ENCODE results near the gene CPLANE2.

CPLANE2 gene

GRCh38 chr1:16205334-16205671 is 31.7 kb downstream of the CPLANE2 start:
- Histone ChIP-seq H3K4me3 (ENCODE audit: low read depth, low read length) (no peak overlapping the region), H3K27ac (no peak overlapping the region)

GRCh38 chr1:16204634-16205333 is 32.2 kb downstream of the CPLANE2 start:
- Histone ChIP-seq H3K4me3 (ENCODE audit: low read depth, low read length) (no peak overlapping the region), H3K27ac (no peak overlapping the region), H3K36me3 (ENCODE audit: control insufficient read depth, insufficient read depth, low read length) (no peaks in the 10 kb centered on the region), H3K9ac (no peak overlapping the region), H3K27me3 (ENCODE audit: control insufficient read depth, insufficient read depth, low read length) (no peaks in the 10 kb centered on the region), H3K79me2 (no peaks in the 10 kb centered on the region), H3K4me2 (ENCODE audit: low read length) (no peak overlapping the region), H2AFZ (no peak overlapping the region), H3K9me3 (ENCODE audit: control insufficient read depth, low read length) (no peaks in the 10 kb centered on the region), H3K4me1 (no peaks in the 10 kb centered on the region)
- peak; percentile 19 for TF ChIP-seq CTCF (IDR thresholded peaks at IDR 0.05)

More at GRCh38 chr1:16205334-16205671, 31.7 kb downstream of the CPLANE2 start:
- no peak overlapping the region for H2AFZ ChIP-seq
- TF ChIP-seq CTCF (IDR thresholded peaks at IDR 0.05): no peak
- no peaks in the 10 kb centered on the region for H3K27me3 ChIP-seq (ENCODE audit: control insufficient read depth, insufficient read depth, low read length)
- no peak overlapping the region for H3K4me2 ChIP-seq (ENCODE audit: low read length)
- H3K79me2 ChIP-seq: no peaks in the 10 kb centered on the region
- no peaks in the 10 kb centered on the region for H3K4me1 ChIP-seq
- no peak overlapping the region for H3K9ac ChIP-seq
- no peaks in the 10 kb centered on the region for H3K36me3 ChIP-seq (ENCODE audit: control insufficient read depth, insufficient read depth, low read length)
- H3K9me3 ChIP-seq (ENCODE audit: control insufficient read depth, low read length): no peaks in the 10 kb centered on the region

- no peaks in the 10 kb centered on the region for H3K36me3 ChIP-seq (ENCODE audit: control insufficient read depth, insufficient read depth, low read length)
- no peak for TF ChIP-seq CTCF (IDR thresholded peaks at IDR 0.05)
These were observed 32.8 kb downstream of the CPLANE2 start for GRCh38 chr1:16204216-16204615.

DNA sequence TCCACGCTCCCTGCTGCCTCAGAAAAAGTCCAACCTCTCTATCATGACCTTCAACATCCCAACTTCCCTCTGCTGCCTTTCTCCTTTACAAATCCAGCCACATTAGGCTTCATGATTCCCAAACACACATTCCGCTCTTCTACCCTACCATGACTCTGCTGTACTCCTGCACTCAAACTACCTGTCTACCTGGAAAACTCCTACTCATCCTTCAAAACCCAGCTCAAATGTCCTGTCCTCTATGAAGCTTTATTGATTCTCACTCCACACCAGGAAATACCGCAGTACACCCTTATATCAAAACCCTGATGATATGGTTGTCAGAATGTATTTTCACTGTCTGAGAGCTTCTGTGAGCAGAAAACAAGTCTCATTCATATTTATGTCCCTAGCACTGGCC is 33.4 kb downstream of the CPLANE2 start:
- no peak overlapping the region for H3K4me2 ChIP-seq (ENCODE audit: low read length)
- no peaks in the 10 kb centered on the region for H3K36me3 ChIP-seq (ENCODE audit: control insufficient read depth, insufficient read depth, low read length)
- H3K4me3 ChIP-seq (ENCODE audit: low read depth, low read length): no peak overlapping the region
- H3K27me3 ChIP-seq (ENCODE audit: control insufficient read depth, insufficient read depth, low read length): no peaks in the 10 kb centered on the region
- no peaks in the 10 kb centered on the region for H3K4me1 ChIP-seq
- no peak overlapping the region for H3K27ac ChIP-seq
- H3K9ac ChIP-seq: no peak overlapping the region
- H3K79me2 ChIP-seq: no peaks in the 10 kb centered on the region
- TF ChIP-seq CTCF (IDR thresholded peaks at IDR 0.05): no peak
- H2AFZ ChIP-seq: no peak overlapping the region
- no peaks in the 10 kb centered on the region for H3K9me3 ChIP-seq (ENCODE audit: control insufficient read depth, low read length)

More at GRCh38 chr1:16204216-16204615, 32.8 kb downstream of the CPLANE2 start:
- Histone ChIP-seq H3K9ac (no peak overlapping the region), H3K9me3 (ENCODE audit: control insufficient read depth, low read length) (no peaks in the 10 kb centered on the region), H3K4me2 (ENCODE audit: low read length) (no peak overlapping the region), H3K4me1 (no peaks in the 10 kb centered on the region), H3K4me3 (ENCODE audit: low read depth, low read length) (no peak overlapping the region), H3K27ac (no peak overlapping the region), H3K79me2 (no peaks in the 10 kb centered on the region), H3K27me3 (ENCODE audit: control insufficient read depth, insufficient read depth, low read length) (no peaks in the 10 kb centered on the region), H2AFZ (no peak overlapping the region)

All from parathyroid adenoma (tissue), 2 donors.